Retinal pigment epithelial cell (primary cell): ENCODE measurements around the gene BCAS4.
A peak's percentile ranks its signal among the peaks of the same experiment; 100 is the strongest.

ENCODE experiments used
- DNase-seq: peaks from one replicate; pipeline ENCODE4 v3.0.0-alpha.2; 2010; ENCODE audit warnings: low read depth
- H3K4me3 ChIP-seq: 2 replicates; pipeline ENCODE4 v1.5.1; 2011; ENCODE audit warnings: mild to moderate bottlenecking, low read length, control low read depth, moderate library complexity
- TF ChIP-seq, protein P1 (sequence below): conservative IDR thresholded peaks from 2 replicates; pipeline ENCODE4 v1.5.1; 2011; ENCODE audit warnings: low read depth, low read length, control low read depth, inconsistent platforms

Gene BCAS4

GRCh38 chr20:50911030-50911429 lies 116.2 kb downstream of the BCAS4 start:
- no peak overlapping the region for H3K4me3 ChIP-seq
- DNase-seq = no peak
- TF ChIP-seq, protein P1, sequence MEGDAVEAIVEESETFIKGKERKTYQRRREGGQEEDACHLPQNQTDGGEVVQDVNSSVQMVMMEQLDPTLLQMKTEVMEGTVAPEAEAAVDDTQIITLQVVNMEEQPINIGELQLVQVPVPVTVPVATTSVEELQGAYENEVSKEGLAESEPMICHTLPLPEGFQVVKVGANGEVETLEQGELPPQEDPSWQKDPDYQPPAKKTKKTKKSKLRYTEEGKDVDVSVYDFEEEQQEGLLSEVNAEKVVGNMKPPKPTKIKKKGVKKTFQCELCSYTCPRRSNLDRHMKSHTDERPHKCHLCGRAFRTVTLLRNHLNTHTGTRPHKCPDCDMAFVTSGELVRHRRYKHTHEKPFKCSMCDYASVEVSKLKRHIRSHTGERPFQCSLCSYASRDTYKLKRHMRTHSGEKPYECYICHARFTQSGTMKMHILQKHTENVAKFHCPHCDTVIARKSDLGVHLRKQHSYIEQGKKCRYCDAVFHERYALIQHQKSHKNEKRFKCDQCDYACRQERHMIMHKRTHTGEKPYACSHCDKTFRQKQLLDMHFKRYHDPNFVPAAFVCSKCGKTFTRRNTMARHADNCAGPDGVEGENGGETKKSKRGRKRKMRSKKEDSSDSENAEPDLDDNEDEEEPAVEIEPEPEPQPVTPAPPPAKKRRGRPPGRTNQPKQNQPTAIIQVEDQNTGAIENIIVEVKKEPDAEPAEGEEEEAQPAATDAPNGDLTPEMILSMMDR = no peak

DNA sequence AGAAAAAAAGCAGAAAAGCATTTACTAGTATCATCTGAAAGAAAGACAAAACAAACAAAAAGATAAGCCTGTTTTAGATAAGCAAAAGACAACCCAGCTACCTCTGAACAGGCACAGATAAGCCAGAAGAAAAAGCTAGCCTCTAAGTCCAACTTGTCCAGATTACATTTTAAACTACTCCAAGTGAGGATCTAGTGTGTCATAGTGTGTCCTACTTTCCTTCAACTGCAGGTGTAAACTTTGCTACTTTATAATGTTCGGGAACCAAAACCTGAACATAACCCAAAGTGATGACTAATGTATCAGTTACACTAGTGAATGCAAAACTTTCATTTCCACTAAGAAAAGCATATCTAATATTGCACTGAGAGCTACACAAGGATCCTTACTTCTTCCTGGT lies 116.9 kb downstream of the BCAS4 start:
- H3K4me3 ChIP-seq = no peak overlapping the region
- TF ChIP-seq, protein P1 = no peak
- DNase-seq = no peak

DNA sequence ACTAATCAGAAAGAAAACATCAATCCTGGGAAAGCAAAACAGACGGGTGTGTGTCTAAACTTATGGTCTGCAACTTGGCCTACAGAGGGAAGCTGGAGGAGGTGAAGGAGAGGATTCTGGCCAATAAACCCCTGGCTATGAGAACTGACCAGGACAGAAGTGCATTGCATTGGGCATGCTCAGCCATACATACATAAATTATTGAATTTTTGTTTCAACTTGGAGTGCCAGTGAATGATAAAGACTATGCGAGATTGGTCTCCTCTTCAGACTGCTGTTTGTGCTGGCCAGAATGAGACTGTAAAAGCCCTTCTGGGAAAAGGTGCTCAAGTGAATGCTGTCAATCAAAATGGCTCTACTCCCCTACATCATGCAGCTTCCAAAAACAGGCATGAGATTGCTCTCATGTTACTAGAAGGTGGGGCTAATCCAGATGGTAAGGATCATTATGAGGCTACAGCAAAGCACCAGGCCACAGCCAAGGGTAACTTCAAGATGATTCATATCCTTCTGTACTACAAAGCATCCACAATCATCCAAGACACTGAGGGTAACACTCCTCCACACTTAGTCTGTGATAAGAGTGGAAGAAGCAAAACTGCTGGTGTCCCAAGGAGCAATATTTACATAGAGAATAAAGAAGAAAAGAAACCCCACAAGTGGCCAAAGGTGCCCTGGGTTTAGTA lies 119.0 kb downstream of the BCAS4 start:
- H3K4me3 ChIP-seq = no peak overlapping the region
- DNase-seq = no peak
- TF ChIP-seq, protein P1 = no peak

- TF ChIP-seq, protein P1 = no peak
- no peak for DNase-seq
- no peak overlapping the region for H3K4me3 ChIP-seq
Measured at GRCh38 chr20:50915424-50915823, 120.6 kb downstream of the BCAS4 start.

GRCh38 chr20:50916257-50916656 lies 121.4 kb downstream of the BCAS4 start:
- no peak overlapping the region for H3K4me3 ChIP-seq
- TF ChIP-seq, protein P1 = no peak
- DNase-seq = peak; percentile 68

GRCh38 chr20:50916934-50917333 lies 122.1 kb downstream of the BCAS4 start:
- DNase-seq = no peak
- TF ChIP-seq, protein P1 = no peak
- no peak overlapping the region for H3K4me3 ChIP-seq

- no peak for DNase-seq
- TF ChIP-seq, protein P1 = no peak
- no peak overlapping the region for H3K4me3 ChIP-seq
Measured at GRCh38 chr20:50918403-50918802, 123.5 kb downstream of the BCAS4 start.
